Gastroesophageal sphincter (tissue), 4 donors: Measurements from ENCODE around the gene PIGK. TPM values are rescaled to one million over a fixed set of nuclear protein-coding genes. Genes with fewer than 3 reads are reported as not detected.

Experiments
- ATAC-seq: fragments of 150-250 bp; one replicate; pipeline ENCODE4 v1.9.1; 2016; ENCODE audit warnings: mild to moderate bottlenecking, moderate library complexity
- H3K27ac ChIP-seq, 4 donors: fragments of 200-600 bp; sonication (generic) in 3 of 4; 1 replicate in 3 of 4; 2 replicates in 1 of 4; pipeline ENCODE4 v1.5.1; 2016 to 2019
- H3K27me3 ChIP-seq: fragments of 200-600 bp; sonication (generic); one replicate; pipeline ENCODE4 v1.5.1; 2019
- H3K36me3 ChIP-seq, 2 donors: fragments of 200-600 bp; sonication (generic); one replicate each; pipeline ENCODE4 v1.5.1; 2019; ENCODE audit warnings: control low read depth in 1 of 2
- H3K4me1 ChIP-seq, 3 donors: fragments of 200-600 bp; sonication (generic); 1 replicate in 2 of 3; 2 replicates in 1 of 3; pipeline ENCODE4 v1.5.1; 2016 to 2019; ENCODE audit warnings: control low read depth in 2 of 3
- H3K4me3 ChIP-seq, 2 donors: fragments of 200-600 bp; sonication (generic); one replicate each; pipeline ENCODE4 v1.5.1; 2019; ENCODE audit warnings: mild to moderate bottlenecking in 1 of 2, moderate library complexity in 1 of 2
- H3K9me3 ChIP-seq, 3 donors: fragments of 200-600 bp; sonication (generic); one replicate each; pipeline ENCODE4 v1.5.1; 2017 to 2019; ENCODE audit warnings: control low read depth in 2 of 3
- CTCF ChIP-seq, 4 experiments: fragments of 200-600 bp in 2 of 4; fragments of 450-650 bp in 2 of 4; sonication (generic) in 1 of 4; IDR thresholded peaks; one replicate each; pipeline ENCODE4 v1.5.1; 2017 to 2019; ENCODE audit warnings: antibody characterized with exemption in 4 of 4, mild to moderate bottlenecking in 2 of 4, moderate library complexity in 2 of 4
- EP300 ChIP-seq: sonication (generic); formaldehyde crosslinking; IDR thresholded peaks from one replicate; pipeline ENCODE4 v1.6.1; 2017; ENCODE audit warnings: antibody characterized with exemption, mild to moderate bottlenecking
- POLR2A ChIP-seq, 2 donors: fragments of 450-650 bp; IDR thresholded peaks; one replicate each; pipeline ENCODE4 v1.6.1; 2017; ENCODE audit warnings: antibody characterized with exemption in 2 of 2, mild to moderate bottlenecking in 2 of 2, moderate library complexity in 1 of 2
- POLR2AphosphoS5 ChIP-seq: sonication (generic); formaldehyde crosslinking; IDR thresholded peaks from one replicate; pipeline ENCODE4 v1.6.1; 2017; ENCODE audit warnings: antibody characterized with exemption
- WGBS, 2 donors: methylation state at CpG; one replicate each; pipeline ENCODE4 v1.1.5; 2018; ENCODE audit warnings: low coverage in 1 of 2; 5-methylcytosine and 5-hydroxymethylcytosine counted together
- total RNA-seq, 4 donors: library from RNA; depleted of rRNA; stranded (reverse); fragments of >200 nt; gene quantifications; one replicate each; pipeline ENCODE4 v1.1.0, GENCODE V29; 2016

Gene PIGK
- total RNA-seq, 4 donors from 2014 or later = 17.2 to 26.9 (median 22.4) TPM

GRCh38 chr1:77095236-77095635 is 124.0 kb downstream of the PIGK start:
- WGBS, 2 donors = 60 to 67% methylated on average over 1 of the region's 1 CpG
- Histone ChIP-seq H3K4me3 (no peak overlapping the region), H3K4me1 (no peaks in the 10 kb centered on the region), H3K27me3 (no peaks in the 10 kb centered on the region), H3K27ac (no peak overlapping the region), H3K9me3 (no peaks in the 10 kb centered on the region), H3K36me3 (peaks cover 0 to 6% of the 10 kb centered on the region in 2 donors)
- no peak for TF ChIP-seq POLR2A (IDR thresholded peaks at IDR 0.05)
- no peak for TF ChIP-seq POLR2AphosphoS5
- no peak for TF ChIP-seq EP300
- no peak for TF ChIP-seq CTCF (IDR thresholded peaks at IDR 0.05)
- no peak for ATAC-seq

- Histone ChIP-seq H3K4me3 (no peak overlapping the region), H3K27me3 (no peaks in the 10 kb centered on the region), H3K9me3 (no peaks in the 10 kb centered on the region), H3K4me1 (no peaks in the 10 kb centered on the region), H3K36me3 (peaks cover 0 to 6% of the 10 kb centered on the region in 2 donors), H3K27ac (no peak overlapping the region)
- TF ChIP-seq POLR2AphosphoS5 (no peak), POLR2A (IDR thresholded peaks at IDR 0.05) (no peak), CTCF (IDR thresholded peaks at IDR 0.05) (no peak)
- ATAC-seq = no peak
- WGBS, 2 donors = 32 to 50% methylated on average over 2 of the region's 2 CpGs
These were observed 129.5 kb downstream of the PIGK start for GRCh38 chr1:77089756-77090155.

GRCh38 chr1:77085109-77085508 is 134.1 kb downstream of the PIGK start:
- no peak overlapping the region for H3K4me3 ChIP-seq
- TF ChIP-seq CTCF (IDR thresholded peaks at IDR 0.05) = no peak
- no peaks in the 10 kb centered on the region for H3K4me1 ChIP-seq
- no peaks in the 10 kb centered on the region for H3K27me3 ChIP-seq
- WGBS, 2 donors = 100% methylated on average over 1 of the region's 1 CpG
- H3K9me3 ChIP-seq = no peaks in the 10 kb centered on the region
- H3K36me3 ChIP-seq = peaks cover 0 to 4% of the 10 kb centered on the region in 2 donors
- H3K27ac ChIP-seq = no peak overlapping the region
- no peak for ATAC-seq

GRCh38 chr1:77084457-77084856 is 134.8 kb downstream of the PIGK start:
- WGBS, 2 donors = 71% methylated on average over 2 of the region's 2 CpGs; no CpG with 5 or more reads in 1 of the 2 donors
- no peak for TF ChIP-seq EP300
- no peak for TF ChIP-seq CTCF (IDR thresholded peaks at IDR 0.05)
- TF ChIP-seq POLR2A (IDR thresholded peaks at IDR 0.05) = no peak
- TF ChIP-seq POLR2AphosphoS5 = no peak

GRCh38 chr1:77081834-77082233 is 137.4 kb downstream of the PIGK start:
- no peaks in the 10 kb centered on the region for H3K27me3 ChIP-seq
- TF ChIP-seq CTCF (IDR thresholded peaks at IDR 0.05) (no peak), POLR2AphosphoS5 (no peak), EP300 (no peak), POLR2A (IDR thresholded peaks at IDR 0.05) (no peak)
- peaks cover 0 to 4% of the 10 kb centered on the region in 2 donors for H3K36me3 ChIP-seq
- H3K27ac ChIP-seq = no peak overlapping the region
- no peak for ATAC-seq
- no peak overlapping the region for H3K4me3 ChIP-seq
- WGBS, 2 donors = 20 to 43% methylated on average over 1 to 4 of the region's 4 CpGs
- no peaks in the 10 kb centered on the region for H3K4me1 ChIP-seq
- H3K9me3 ChIP-seq = no peaks in the 10 kb centered on the region

More at GRCh38 chr1:77084457-77084856, 134.8 kb downstream of the PIGK start:
- no peaks in the 10 kb centered on the region for H3K4me1 ChIP-seq
- no peaks in the 10 kb centered on the region for H3K27me3 ChIP-seq
- no peak for ATAC-seq
- no peaks in the 10 kb centered on the region for H3K9me3 ChIP-seq
- no peak overlapping the region for H3K27ac ChIP-seq
- no peak overlapping the region for H3K4me3 ChIP-seq
- H3K36me3 ChIP-seq = peaks cover 0 to 4% of the 10 kb centered on the region in 2 donors
